ENCODE data around the gene DCAF12.

The DCAF12 gene

GRCh38 chr9:34124926-34125325 lies 1.6 kb downstream of the DCAF12 start:
- DNase-seq: no peak

DNA sequence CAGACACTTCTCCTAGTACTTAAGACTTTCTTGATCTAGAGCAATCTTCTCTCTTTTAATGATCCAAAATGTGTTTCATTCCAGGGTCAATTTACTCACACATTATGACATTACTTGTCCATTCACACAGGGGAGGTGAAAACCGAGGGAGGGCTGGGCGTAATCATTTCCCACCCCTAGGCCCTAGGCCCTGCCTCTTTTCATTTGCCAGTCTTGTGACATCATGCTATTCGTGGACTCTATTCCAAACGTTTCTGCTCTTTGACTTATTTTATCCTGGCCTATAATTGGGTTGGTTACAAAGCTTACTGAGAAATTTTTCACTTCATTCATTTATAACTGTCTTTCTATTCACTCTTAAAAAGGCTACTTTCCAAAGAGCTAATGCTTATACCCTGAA lies 2.4 kb downstream of the DCAF12 start:
- DNase-seq: no peak

DNA sequence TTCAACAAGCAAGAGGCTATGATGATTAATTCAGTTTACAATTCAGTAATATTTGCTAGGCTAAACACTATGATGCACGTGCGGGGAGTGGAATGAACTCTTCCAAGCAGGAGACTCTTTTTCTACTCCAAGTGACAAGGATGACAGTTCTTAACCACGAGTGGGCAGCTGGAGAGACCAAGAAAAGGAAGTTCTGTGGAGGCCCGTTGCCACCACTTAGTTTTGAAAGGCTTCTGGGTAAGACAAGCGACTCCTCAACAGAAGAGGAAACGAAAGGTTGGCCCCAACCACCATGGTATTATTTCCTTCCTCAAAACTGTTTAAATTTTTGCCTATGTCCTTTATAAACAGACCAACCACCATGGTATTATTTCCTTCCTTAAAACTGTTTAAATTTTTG lies 2.8 kb downstream of the DCAF12 start:
- DNase-seq: peak; percentile 71

DNA sequence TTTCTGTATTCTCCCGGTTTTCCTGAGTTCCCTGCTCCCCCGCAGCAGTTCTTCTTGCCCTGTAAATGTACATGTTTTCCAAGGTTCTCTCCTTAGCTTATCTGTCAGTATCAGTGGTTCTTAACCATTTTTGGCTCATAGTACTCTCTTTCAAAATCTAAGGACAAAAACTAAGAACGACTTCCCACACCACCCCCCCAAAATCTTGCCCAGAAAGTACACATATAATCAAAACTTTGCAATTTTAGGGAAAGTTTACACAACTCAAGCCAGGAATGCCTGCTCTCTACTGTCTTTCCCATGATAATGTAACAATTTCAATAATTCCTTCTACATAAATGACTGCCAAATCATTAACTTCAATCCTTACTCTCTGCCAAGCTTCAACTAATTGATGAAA lies 4.5 kb downstream of the DCAF12 start:
- no peak for DNase-seq

DNA sequence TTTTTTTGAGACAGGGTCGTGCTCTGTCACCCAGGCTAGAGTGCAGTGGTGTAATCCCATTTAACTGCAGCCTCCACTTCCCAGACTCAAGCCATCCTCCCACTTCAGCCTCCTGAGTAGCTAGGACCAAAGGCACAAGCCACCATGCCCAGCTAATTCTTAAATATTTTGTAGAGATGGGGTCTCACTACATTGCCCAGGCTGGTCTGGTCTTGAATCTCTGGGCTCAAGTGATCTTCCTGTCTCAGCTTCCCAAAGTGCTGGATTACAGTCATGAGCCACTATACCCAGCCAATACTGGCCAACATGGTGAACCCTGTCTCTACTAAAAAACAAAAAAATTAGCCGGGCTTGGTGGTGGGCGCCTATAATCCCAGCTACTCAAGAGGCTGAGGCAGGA lies 6.8 kb downstream of the DCAF12 start:
- DNase-seq: no peak

- no peak for DNase-seq
These were observed 12.1 kb downstream of the DCAF12 start for GRCh38 chr9:34114436-34114835.

DNA sequence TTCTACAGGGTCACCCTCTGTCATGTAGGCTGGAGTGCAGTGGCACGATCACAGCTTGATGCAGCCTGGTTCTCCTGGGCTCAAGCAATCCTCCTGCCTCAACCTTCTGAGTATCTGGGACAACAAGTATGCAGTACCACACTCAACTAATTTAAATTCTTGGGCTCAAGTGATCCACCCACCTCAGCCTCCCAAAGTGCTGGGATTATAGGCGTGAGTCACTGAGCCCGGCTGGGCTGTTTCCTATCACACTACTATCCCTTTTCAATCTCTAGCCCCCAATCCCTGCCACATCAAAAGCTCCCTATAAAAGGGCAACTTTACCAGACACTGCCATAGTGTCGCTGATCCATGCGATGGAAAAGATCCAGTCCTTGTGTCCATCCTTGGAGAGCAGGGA lies 20.4 kb downstream of the DCAF12 start:
- DNase-seq: no peak

GRCh38 chr9:34102796-34103195 lies 23.7 kb downstream of the DCAF12 start:
- DNase-seq: no peak

GRCh38 chr9:34098307-34098706 lies 28.2 kb downstream of the DCAF12 start:
- DNase-seq: no peak

DNA sequence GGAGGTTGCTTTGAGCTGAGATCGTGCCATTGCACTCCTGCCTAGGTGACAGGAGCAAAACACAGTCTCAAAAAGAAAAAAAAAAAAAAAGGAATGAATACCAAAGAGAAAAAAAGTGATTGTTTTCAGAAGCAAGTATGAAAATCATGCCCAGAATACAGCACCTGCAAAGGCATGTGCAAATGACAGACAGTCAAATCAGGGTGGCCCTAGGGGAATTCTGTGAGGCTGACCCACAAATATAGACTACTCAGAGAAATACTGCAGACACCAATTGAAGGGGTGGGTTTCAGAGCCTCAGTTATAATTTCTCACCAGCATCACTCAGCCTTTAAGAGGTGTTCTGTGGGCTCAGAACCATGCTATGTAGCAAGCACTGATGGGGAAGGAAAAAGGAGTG lies 28.6 kb downstream of the DCAF12 start:
- DNase-seq: no peak

- no peak for DNase-seq
These were observed 29.7 kb downstream of the DCAF12 start for GRCh38 chr9:34096751-34097150.

DNA sequence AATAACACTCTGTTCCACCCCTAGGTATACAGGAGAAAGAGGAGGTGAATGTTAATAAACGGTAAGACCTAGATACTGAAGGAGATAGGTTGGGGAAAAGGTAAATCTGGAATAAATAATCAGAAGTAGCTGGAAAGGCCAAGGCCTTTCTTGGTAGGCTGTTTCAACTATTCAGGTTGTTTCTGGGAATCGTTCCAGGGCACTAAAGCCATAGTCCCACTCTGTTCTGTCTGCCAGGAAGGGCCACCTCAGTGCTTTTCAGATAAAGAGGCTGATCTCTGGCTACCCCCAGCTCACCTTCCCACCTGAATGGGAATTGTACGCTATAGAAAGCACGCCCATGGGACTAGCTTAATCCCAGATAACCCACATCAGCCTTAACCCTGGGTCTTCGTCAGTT lies 32.9 kb downstream of the DCAF12 start:
- DNase-seq: no peak

- DNase-seq: no peak
These were observed 37.2 kb downstream of the DCAF12 start for GRCh38 chr9:34089311-34089710.

DNA sequence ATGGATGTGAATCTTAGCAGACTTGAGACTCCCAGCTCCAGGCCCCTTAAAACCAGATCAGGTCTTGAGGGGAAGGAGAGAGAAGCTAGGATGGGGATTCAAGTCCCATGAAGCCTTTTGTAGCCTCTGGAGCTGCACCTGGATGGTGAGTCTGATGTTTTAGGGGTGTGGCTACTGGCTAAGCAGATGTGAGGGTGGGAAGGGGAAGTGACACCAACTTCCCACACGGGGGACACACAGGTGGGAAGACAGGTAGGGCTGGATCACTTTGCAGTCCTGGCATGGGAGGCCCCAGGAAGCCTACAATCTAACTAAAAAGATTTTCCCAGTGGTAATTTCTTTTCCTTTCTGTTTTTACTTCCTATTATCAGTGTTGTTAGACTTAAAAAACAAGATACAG lies 39.1 kb downstream of the DCAF12 start:
- DNase-seq: no peak

GRCh38 chr9:34086864-34087263 lies 39.6 kb downstream of the DCAF12 start:
- DNase-seq: no peak

DNA sequence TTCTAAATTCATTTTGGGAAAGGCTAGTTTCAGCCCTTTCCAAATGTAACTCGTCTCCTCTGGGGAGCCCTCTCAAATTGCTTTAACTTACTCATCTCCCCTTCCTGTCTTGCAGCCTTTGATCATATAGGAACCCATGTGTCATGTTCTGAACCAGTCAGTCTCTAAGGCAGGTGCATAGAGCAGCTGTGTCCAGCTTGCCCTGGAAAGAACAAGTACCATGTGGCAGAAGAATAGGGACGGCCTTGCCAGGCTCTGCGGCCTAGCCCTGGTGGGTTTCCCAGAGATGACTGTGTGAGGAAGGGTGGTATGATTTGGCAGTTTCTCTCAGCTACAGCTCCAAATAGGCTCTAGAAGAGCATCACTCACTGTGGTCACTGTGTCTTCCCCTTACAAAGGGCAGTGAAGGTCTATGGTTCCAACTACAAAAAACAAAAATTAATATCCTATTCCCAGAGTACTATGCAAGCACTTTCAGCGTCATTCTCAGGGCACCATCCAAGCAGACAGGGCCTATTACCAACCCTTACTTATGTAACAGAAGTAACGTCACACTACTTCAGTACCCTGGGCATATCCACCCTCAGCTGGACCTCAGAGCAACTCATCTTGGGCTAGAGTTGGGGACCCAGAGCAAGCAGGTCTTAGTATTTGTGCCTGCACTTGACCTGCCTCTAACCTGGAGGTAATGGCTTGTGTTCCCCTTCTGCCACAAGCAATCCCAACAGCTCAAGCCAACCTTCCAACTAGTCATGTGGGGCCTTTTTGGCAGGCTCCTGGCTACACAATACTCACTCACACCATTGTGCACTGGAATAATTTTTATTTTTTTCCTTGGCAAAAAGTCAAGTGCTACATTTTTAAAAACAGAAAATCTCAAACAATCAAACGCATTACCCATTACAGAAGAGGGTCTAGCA lies 40.7 kb downstream of the DCAF12 start:
- DNase-seq: no peak

GRCh38 chr9:34084562-34084961 lies 41.9 kb downstream of the DCAF12 start:
- DNase-seq: no peak

- no peak for DNase-seq
These were observed 47.3 kb downstream of the DCAF12 start for GRCh38 chr9:34079181-34079580.

- no peak for DNase-seq
These were observed 53.5 kb downstream of the DCAF12 start for GRCh38 chr9:34072868-34073590.

GRCh38 chr9:34072410-34072809 lies 54.1 kb downstream of the DCAF12 start:
- no peak for DNase-seq

DNA sequence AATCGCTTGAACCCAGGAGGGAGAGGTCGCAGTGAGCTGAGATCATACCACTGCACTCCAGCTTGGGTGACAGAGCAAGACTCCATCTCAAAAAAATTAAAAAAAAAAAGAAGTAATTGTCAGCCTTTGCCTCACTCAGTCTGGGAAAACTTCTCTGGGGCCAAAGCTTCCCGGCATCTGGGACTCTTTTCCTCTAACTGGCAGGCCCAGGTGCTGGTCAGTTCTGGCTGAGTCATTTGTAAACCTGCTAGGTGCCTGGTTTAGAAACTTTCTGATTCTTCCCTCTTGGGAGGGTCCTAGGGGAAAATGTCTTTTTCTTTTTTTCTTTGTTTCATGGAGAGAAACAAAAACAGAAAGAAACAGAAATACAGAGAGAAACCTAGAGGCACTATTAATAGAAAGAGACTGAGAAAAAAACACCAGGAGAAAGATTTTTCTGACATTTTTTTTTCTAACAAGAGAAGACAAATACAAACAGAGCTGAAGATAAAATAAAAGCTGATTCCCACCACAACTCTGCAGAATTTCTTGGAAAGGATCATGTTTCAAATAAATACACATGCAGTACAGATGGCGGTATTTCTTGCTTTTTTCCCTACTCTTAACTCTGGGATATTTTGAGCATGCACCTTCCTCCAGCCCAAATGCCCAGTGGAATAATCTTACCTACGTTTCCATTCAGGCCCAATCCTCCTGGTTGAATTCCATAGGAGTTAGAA lies 55.7 kb downstream of the DCAF12 start:
- DNase-seq: no peak

DNA sequence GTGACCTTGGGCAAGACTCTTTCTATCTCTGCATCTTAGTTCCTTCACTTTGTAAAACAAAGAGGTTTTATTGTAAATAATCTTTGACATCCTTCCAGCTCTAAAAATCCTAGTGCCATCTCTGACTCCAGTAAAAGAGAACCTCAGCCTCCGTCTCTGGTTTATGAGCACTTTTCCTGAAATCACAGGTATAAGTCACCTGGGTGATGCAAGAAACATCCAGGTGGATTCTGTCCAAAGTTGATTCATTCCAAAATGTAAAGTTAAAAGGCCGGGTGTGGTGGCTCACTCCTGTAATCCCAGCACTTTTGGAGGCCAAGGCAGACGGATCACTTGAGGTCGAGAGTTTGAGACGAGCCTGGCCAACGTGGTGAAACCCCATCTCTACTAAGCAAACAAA lies 56.7 kb downstream of the DCAF12 start:
- DNase-seq: no peak

GRCh38 chr9:34065541-34065940 lies 61.0 kb downstream of the DCAF12 start:
- DNase-seq: no peak

DNA sequence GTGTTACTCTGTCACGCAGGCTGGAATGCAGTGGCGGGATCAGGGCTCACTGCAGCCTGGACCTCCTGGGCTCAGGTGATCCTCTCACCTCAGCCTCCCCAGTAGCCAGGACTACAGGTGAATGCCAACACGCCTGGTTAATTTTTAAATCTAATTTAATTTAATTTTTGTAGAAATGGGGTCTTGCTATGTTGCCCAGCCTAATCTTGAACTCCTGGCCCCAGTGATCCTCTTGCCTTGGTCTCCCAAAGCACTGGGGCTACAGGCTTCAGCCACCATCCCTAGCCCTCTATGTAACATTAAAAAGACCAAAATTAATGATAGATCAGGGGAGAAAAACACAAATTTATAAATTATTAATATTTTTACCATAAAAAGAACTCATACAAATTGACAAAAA lies 66.5 kb downstream of the DCAF12 start:
- no peak for DNase-seq
